Stimulated activated CD4-positive, alpha-beta T cell treated with anti-CD3 and anti-CD28 coated beads, TNF-alpha, amount 100 ng/mL, for 48 hours (primary cell): Measurements from ENCODE around the gene TLX3.

Experiments used
- DNase-seq, 3 donors: peaks; one replicate each; pipeline ENCODE4 v3.0.0-alpha.2; 2020; ENCODE audit warnings: low read depth in 3 of 3

Gene TLX3

GRCh38 chr5:171306166-171306565 lies 2.9 kb upstream of the TLX3 start:
- DNase-seq, result no peak

- no peak for DNase-seq
Measured at GRCh38 chr5:171306781-171307591, 2.1 kb upstream of the TLX3 start.

- DNase-seq, result no peak
Measured at GRCh38 chr5:171307789-171308452, 1.1 kb upstream of the TLX3 start.

GRCh38 chr5:171309276-171310211 lies 496 bp downstream of the TLX3 start:
- DNase-seq, result no peak

- DNase-seq, result no peak
Measured at GRCh38 chr5:171310212-171310818, 1.3 kb downstream of the TLX3 start.

GRCh38 chr5:171310819-171311321 lies 1.8 kb downstream of the TLX3 start:
- DNase-seq, result no peak

- no peak for DNase-seq
Measured at GRCh38 chr5:171311322-171312077, 2.5 kb downstream of the TLX3 start.

GRCh38 chr5:171312129-171312974 lies 3.3 kb downstream of the TLX3 start:
- no peak for DNase-seq

GRCh38 chr5:171313481-171314206 lies 4.6 kb downstream of the TLX3 start:
- DNase-seq, result no peak

GRCh38 chr5:171314728-171315385 lies 5.8 kb downstream of the TLX3 start:
- no peak for DNase-seq

- DNase-seq, result no peak
Measured at GRCh38 chr5:171315386-171315891, 6.4 kb downstream of the TLX3 start.

- DNase-seq, result no peak
Measured at GRCh38 chr5:171315925-171316257, 6.8 kb downstream of the TLX3 start.

GRCh38 chr5:171316258-171317121 lies 7.4 kb downstream of the TLX3 start:
- DNase-seq, result no peak

GRCh38 chr5:171317230-171317629 lies 8.2 kb downstream of the TLX3 start:
- no peak for DNase-seq

GRCh38 chr5:171318026-171318425 lies 9.0 kb downstream of the TLX3 start:
- DNase-seq, result no peak

- DNase-seq, result no peak
Measured at GRCh38 chr5:171321447-171321846, 12.4 kb downstream of the TLX3 start.

- no peak for DNase-seq
Measured at GRCh38 chr5:171322527-171322926, 13.5 kb downstream of the TLX3 start.

- DNase-seq, result no peak
Measured at GRCh38 chr5:171323007-171323406, 14.0 kb downstream of the TLX3 start.
